Right atrium auricular region (tissue), 2 donors: ENCODE measurements around the gene CIC. TPM values are rescaled to one million over a fixed set of nuclear protein-coding genes. Genes with fewer than 3 reads are reported as not detected.

Experiments
- DNase-seq: peaks from one replicate; pipeline ENCODE4 v3.0.0-alpha.2; 2019; ENCODE audit warnings: low spot score
- H3K27ac ChIP-seq, 2 donors: fragments of 200-600 bp; sonication (generic); 1 replicate in 1 of 2; 2 replicates in 1 of 2; pipeline ENCODE4 v1.5.1; 2016 to 2019
- H3K27me3 ChIP-seq, 2 donors: fragments of 200-600 bp; sonication (generic); one replicate each; pipeline versions ENCODE4 v1.5.1 to v1.6.0; 2017 to 2019
- H3K36me3 ChIP-seq: fragments of 200-600 bp; sonication (generic); one replicate; pipeline ENCODE4 v1.5.1; 2016
- H3K4me1 ChIP-seq, 2 donors: fragments of 200-600 bp; sonication (generic); one replicate each; pipeline versions ENCODE4 v1.5.1 to v1.6.0; 2017 to 2019
- H3K4me3 ChIP-seq, 2 donors: fragments of 200-600 bp; sonication (generic); 1 replicate in 1 of 2; 2 replicates in 1 of 2; pipeline ENCODE4 v1.5.1; 2017 to 2019; ENCODE audit warnings: mild to moderate bottlenecking in 1 of 2, moderate library complexity in 1 of 2
- H3K9me3 ChIP-seq, 2 donors: fragments of 200-600 bp; sonication (generic); one replicate each; pipeline ENCODE4 v1.5.1; 2019
- total RNA-seq, 2 donors: library from RNA; depleted of rRNA; stranded (reverse); fragments of >200 nt; gene quantifications; one replicate each; pipeline ENCODE4 v1.1.0, GENCODE V29; 2016
- TF ChIP-seq, protein P1 (sequence below), 2 donors: fragments of 200-600 bp; sonication (generic); IDR thresholded peaks; one replicate each; pipeline ENCODE4 v1.5.1; 2019; ENCODE audit warnings: antibody characterized with exemption in 2 of 2

Gene CIC
- total RNA-seq, 2 donors from 2014 or later, result 27.4 to 53.5 TPM

DNA sequence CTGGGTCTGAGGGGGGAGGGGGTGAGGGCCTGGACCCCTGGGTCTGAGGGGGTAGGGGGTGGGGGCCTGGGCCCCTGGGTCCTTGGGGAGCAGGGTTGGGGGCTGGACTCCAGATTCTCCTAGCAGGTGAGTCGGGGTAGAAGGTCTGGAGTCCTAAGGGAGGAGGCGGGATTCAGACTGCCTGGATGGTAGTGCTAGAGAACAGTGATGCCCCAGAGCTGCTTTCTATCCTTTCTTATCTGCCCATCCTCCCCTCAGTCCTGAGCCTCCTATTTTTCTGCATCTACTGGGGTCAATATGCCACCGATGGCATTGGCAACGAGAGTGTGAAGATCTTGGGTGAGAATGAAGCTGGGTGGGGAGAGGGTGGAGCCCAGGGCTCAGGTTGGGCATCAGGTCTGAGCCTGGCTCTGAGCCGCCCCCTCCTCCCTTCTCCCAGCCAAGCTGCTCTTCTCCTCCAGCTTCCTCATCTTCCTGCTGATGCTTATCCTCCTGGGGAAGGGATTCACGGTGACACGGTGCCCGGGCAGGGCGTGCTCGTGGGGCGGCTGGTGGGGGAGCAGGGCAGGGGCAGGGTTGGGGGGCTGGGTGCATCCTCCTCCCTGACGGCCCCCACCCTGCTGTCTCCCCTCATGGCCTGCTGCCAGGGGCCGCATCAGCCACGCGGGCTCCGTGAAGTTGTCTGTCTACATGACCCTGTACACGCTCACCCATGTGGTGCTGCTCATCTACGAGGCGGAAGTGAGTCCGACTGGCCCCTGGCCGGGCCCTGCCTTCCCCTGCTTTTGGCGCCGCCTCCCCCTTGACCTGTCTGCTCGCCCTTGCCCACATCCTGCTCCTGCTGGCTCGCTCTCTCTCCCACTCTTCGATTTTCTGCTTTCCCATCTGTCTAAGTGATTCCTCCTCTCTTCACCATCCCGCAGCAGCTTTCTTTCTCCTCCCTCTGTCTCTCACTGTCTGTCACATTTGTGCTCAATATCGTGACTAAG is 47.5 kb downstream of the CIC start:
- Histone ChIP-seq H3K27ac (no peak overlapping the region), H3K9me3 (no peaks in the 10 kb centered on the region), H3K4me1 (peaks cover 0 to 14% of the 10 kb centered on the region in 2 donors), H3K4me3 (no peak overlapping the region), H3K27me3 (no peaks in the 10 kb centered on the region), H3K36me3 (no peaks in the 10 kb centered on the region)
- no peak for DNase-seq
- TF ChIP-seq, protein P1, sequence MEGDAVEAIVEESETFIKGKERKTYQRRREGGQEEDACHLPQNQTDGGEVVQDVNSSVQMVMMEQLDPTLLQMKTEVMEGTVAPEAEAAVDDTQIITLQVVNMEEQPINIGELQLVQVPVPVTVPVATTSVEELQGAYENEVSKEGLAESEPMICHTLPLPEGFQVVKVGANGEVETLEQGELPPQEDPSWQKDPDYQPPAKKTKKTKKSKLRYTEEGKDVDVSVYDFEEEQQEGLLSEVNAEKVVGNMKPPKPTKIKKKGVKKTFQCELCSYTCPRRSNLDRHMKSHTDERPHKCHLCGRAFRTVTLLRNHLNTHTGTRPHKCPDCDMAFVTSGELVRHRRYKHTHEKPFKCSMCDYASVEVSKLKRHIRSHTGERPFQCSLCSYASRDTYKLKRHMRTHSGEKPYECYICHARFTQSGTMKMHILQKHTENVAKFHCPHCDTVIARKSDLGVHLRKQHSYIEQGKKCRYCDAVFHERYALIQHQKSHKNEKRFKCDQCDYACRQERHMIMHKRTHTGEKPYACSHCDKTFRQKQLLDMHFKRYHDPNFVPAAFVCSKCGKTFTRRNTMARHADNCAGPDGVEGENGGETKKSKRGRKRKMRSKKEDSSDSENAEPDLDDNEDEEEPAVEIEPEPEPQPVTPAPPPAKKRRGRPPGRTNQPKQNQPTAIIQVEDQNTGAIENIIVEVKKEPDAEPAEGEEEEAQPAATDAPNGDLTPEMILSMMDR (IDR thresholded peaks at IDR 0.05), result no peak

DNA sequence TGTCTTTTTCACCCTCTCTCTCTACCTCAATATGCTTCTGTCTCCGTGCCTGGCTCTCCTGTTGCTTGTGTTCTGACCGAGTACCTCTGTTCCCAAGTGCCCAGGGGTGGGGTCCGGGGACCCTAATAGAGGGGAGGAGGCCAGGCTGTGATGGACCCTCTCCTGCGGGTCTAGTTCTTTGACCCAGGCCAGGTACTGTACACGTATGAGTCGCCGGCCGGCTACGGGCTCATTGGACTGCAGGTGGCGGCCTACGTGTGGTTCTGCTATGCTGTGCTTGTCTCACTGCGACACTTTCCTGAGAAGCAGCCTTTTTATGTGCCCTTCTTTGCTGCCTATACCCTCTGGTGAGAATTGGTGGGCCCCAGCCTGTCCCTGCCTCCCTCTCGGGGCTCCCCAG is 48.5 kb downstream of the CIC start:
- no peaks in the 10 kb centered on the region for H3K27me3 ChIP-seq
- TF ChIP-seq, protein P1 (IDR thresholded peaks at IDR 0.05), result no peak

GRCh38 chr19:42322305-42322704 is 53.3 kb downstream of the CIC start:
- Histone ChIP-seq H3K9me3 (no peaks in the 10 kb centered on the region), H3K27ac (no peak overlapping the region), H3K4me3 (no peak overlapping the region), H3K4me1 (peaks cover 0 to 32% of the 10 kb centered on the region in 2 donors), H3K36me3 (no peaks in the 10 kb centered on the region), H3K27me3 (peaks cover 10 to 23% of the 10 kb centered on the region in 2 donors)
- DNase-seq, result no peak
- TF ChIP-seq, protein P1 (IDR thresholded peaks at IDR 0.05), result no peak

More for the DNA sequence above, 48.5 kb downstream of the CIC start:
- H3K9me3 ChIP-seq, result no peaks in the 10 kb centered on the region
- H3K4me1 ChIP-seq, result peaks cover 0 to 14% of the 10 kb centered on the region in 2 donors
- no peak overlapping the region for H3K27ac ChIP-seq
- no peak overlapping the region for H3K4me3 ChIP-seq
- H3K36me3 ChIP-seq, result no peaks in the 10 kb centered on the region
- DNase-seq, result no peak

DNA sequence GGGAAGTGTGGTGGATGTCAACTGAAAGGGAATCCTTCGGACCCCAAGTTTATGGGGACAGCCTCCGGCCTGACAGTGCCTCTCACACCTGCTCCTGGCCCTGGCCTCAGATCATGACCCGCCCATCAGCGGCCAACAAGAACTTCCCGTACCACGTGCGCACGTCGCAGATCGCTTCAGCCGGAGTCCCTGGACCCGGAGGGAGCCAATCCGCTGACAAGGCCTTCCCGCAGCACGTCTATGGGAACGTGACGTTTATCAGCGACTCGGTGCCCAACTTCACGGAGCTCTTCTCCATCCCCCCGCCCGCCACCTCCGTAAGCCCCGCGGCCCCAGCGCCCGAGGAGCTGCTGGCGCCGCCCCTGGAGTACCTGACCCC is 54.4 kb downstream of the CIC start:
- TF ChIP-seq, protein P1 (IDR thresholded peaks at IDR 0.05), result no peak
- H3K9me3 ChIP-seq, result no peaks in the 10 kb centered on the region
- no peak for DNase-seq
- no peaks in the 10 kb centered on the region for H3K36me3 ChIP-seq
- no peak overlapping the region for H3K27ac ChIP-seq
- H3K4me3 ChIP-seq, result peak overlapping the region in 1 of 2 donors; percentile 78
- peaks cover 10 to 23% of the 10 kb centered on the region in 2 donors for H3K27me3 ChIP-seq
- peaks cover 0 to 41% of the 10 kb centered on the region in 2 donors for H3K4me1 ChIP-seq

DNA sequence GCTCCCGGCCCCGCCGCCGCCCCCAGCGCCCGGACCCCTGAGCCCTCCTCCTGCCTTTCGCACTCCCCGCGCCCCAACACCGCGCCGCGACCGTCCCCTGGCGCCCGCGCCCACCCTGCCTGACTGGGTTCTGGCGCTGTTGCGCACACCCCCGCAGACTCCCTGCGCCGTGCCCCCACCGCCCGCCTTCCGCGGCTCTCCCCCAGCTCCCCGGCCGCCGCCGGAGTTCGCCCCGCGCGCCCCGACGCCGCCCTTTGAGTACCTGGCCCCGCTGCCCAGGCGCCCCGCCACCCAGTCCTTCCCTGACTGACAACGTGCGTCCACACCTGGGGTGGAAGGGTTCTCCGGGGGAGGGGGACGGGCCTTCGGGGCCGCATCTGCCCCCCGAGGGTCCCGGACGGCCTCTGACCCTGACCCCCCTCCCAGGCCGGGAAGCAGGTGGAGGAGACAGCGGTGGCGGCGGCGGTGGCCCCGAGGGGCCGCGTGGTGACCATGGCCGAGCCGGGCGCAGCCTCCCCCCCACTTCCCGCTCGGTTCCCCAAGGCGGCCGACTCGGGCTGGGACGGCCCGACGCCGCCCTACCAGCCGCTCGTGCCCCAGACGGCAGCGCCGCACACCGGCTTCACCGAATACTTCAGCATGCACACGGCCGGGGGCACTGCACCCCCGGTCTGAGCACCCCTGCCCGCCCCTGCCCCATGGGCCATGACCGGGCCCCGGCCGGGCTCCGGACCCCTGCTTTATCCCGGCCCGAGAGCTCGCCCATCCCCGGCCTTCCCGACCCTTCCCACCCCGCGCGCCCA is 55.0 kb downstream of the CIC start:
- no peak for DNase-seq
- TF ChIP-seq, protein P1 (IDR thresholded peaks at IDR 0.05), result no peak

More for the DNA sequence above, 55.0 kb downstream of the CIC start:
- Histone ChIP-seq H3K4me3 (peak overlapping the region; percentile 15 to 78), H3K36me3 (no peaks in the 10 kb centered on the region), H3K27ac (no peak overlapping the region), H3K4me1 (peaks cover 0 to 41% of the 10 kb centered on the region in 2 donors), H3K27me3 (peaks cover 10 to 23% of the 10 kb centered on the region in 2 donors), H3K9me3 (no peaks in the 10 kb centered on the region)
